Memory B cell (primary cell): ENCODE data around the gene TTC28.

Source experiments
- ATAC-seq: fragments of 150-1000 bp; cut with Tn5 transposase; 2 replicates; pipeline ENCODE4 v1.10.0; 2021; ENCODE audit warnings: low read depth, mild to moderate bottlenecking, moderate library complexity
- DNase-seq, 2 donors: peaks; one replicate each; pipeline ENCODE4 v3.0.0; 2022; ENCODE audit warnings: low spot score in 2 of 2
- H3K27ac Mint-ChIP-seq: one replicate; pipeline ENCODE4 v1.8.0; 2022; ENCODE audit warnings: mild to moderate bottlenecking, moderate library complexity, mixed read lengths
- H3K27me3 Mint-ChIP-seq: one replicate; pipeline ENCODE4 v1.8.0; 2022; ENCODE audit warnings: mixed read lengths
- H3K36me3 Mint-ChIP-seq: one replicate; pipeline ENCODE4 v1.8.0; 2022; ENCODE audit warnings: mild to moderate bottlenecking, mixed read lengths
- H3K4me1 Mint-ChIP-seq: one replicate; pipeline ENCODE4 v1.8.0; 2022; ENCODE audit warnings: mixed read lengths
- H3K4me3 Mint-ChIP-seq: one replicate; pipeline ENCODE4 v1.8.0; 2022; ENCODE audit warnings: mild to moderate bottlenecking, moderate library complexity, mixed read lengths
- H3K9me3 Mint-ChIP-seq: one replicate; pipeline ENCODE4 v1.8.0; 2022; ENCODE audit warnings: mixed read lengths

TTC28 gene

GRCh38 chr22:27959335-27960090 lies 720.1 kb downstream of the TTC28 start:
- no peaks in the 10 kb centered on the region for H3K27me3 Mint-ChIP-seq
- H3K4me1 Mint-ChIP-seq: no peaks in the 10 kb centered on the region
- H3K27ac Mint-ChIP-seq: no peak overlapping the region
- ATAC-seq (no peak), DNase-seq (no peak)
- H3K4me3 Mint-ChIP-seq: no peak overlapping the region
- no peaks in the 10 kb centered on the region for H3K9me3 Mint-ChIP-seq
- H3K36me3 Mint-ChIP-seq: peaks cover under 1% of the 10 kb centered on the region

GRCh38 chr22:27952779-27953178 lies 726.9 kb downstream of the TTC28 start:
- ATAC-seq: no peak

GRCh38 chr22:27952091-27952490 lies 727.5 kb downstream of the TTC28 start:
- DNase-seq: no peak
- no peaks in the 10 kb centered on the region for H3K27me3 Mint-ChIP-seq
- no peaks in the 10 kb centered on the region for H3K9me3 Mint-ChIP-seq
- no peaks in the 10 kb centered on the region for H3K4me1 Mint-ChIP-seq
- H3K27ac Mint-ChIP-seq: no peak overlapping the region
- peaks cover 13% of the 10 kb centered on the region for H3K36me3 Mint-ChIP-seq
- H3K4me3 Mint-ChIP-seq: no peak overlapping the region
- no peak for ATAC-seq

More at GRCh38 chr22:27952779-27953178, 726.9 kb downstream of the TTC28 start:
- H3K4me1 Mint-ChIP-seq: no peaks in the 10 kb centered on the region
- H3K27me3 Mint-ChIP-seq: no peaks in the 10 kb centered on the region
- H3K36me3 Mint-ChIP-seq: peaks cover 7% of the 10 kb centered on the region
- H3K4me3 Mint-ChIP-seq: no peak overlapping the region
- no peak for DNase-seq
- H3K27ac Mint-ChIP-seq: no peak overlapping the region
- no peaks in the 10 kb centered on the region for H3K9me3 Mint-ChIP-seq

DNA sequence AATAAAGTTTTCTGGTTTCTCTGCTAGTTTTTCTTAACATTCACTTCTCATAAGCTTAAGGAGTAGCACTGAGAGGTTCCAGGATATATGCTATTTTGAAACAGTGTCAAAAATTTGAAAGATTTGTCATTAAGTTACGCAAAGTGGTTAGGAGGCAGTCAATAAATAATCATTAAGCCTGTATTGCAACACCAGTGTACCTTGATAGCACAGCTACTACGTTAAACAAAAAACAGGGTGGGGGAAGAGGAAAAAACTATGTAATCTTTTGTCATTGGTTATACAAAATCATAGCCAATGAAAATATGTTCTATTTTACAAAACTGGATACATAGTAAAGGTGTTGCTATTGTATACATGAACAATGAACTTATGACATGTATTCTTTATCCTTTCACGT lies 730.2 kb downstream of the TTC28 start:
- no peak overlapping the region for H3K27ac Mint-ChIP-seq
- H3K4me3 Mint-ChIP-seq: no peak overlapping the region
- H3K36me3 Mint-ChIP-seq: peaks cover 18% of the 10 kb centered on the region
- no peaks in the 10 kb centered on the region for H3K27me3 Mint-ChIP-seq
- ATAC-seq (no peak), DNase-seq (no peak)
- H3K9me3 Mint-ChIP-seq: no peaks in the 10 kb centered on the region
- no peaks in the 10 kb centered on the region for H3K4me1 Mint-ChIP-seq

DNA sequence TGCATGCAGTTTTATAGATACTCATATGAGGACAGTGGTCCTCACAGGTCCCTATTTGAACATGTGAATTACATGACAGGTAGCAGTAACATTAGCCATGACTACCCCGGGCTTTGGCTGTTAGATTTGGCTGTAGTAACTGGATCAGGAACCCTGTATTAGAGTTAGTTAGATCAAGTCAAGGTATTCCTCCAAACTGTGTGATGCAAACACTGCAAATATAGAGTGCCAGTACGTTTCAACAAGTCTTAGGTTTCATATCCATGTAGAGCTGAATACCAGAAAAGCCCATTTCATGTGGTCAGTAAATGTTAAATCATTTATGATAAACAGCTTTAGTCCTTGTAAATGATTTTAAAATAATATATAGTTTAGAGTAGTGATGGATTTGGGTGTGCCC lies 731.1 kb downstream of the TTC28 start:
- H3K36me3 Mint-ChIP-seq: peaks cover 19% of the 10 kb centered on the region
- H3K27ac Mint-ChIP-seq: peak overlapping the region; percentile 10
- H3K27me3 Mint-ChIP-seq: no peaks in the 10 kb centered on the region
- ATAC-seq (no peak), DNase-seq (no peak)
- no peaks in the 10 kb centered on the region for H3K4me1 Mint-ChIP-seq
- no peaks in the 10 kb centered on the region for H3K9me3 Mint-ChIP-seq
- H3K4me3 Mint-ChIP-seq: no peak overlapping the region

GRCh38 chr22:27947448-27947847 lies 732.2 kb downstream of the TTC28 start:
- Mint-ChIP-seq H3K27me3 (no peaks in the 10 kb centered on the region), H3K9me3 (no peaks in the 10 kb centered on the region), H3K27ac (no peak overlapping the region), H3K4me1 (no peaks in the 10 kb centered on the region), H3K4me3 (no peak overlapping the region), H3K36me3 (peaks cover 19% of the 10 kb centered on the region)
- DNase-seq (no peak), ATAC-seq (no peak)

DNA sequence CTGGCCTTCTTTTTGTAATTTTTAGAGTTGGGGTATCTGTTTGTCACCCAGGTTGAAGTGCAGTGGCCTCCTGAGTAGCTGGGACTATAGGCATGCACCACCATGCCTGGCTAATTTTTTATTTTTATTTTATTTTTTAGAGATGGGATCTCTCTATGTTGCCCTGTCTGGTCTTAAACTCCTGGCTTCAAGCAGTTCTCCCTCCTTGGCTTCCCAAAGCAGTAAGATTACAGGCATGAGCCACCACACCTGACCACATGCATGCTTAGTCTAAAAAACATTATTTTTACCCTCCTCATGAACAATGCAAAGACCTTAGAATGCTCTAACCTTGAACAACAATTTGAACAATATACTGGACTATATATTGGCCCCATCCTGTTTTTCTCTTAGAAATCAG lies 738.5 kb downstream of the TTC28 start:
- H3K36me3 Mint-ChIP-seq: peaks cover 11% of the 10 kb centered on the region
- no peak overlapping the region for H3K4me3 Mint-ChIP-seq
- ATAC-seq (no peak), DNase-seq (no peak)
- no peak overlapping the region for H3K27ac Mint-ChIP-seq
- H3K4me1 Mint-ChIP-seq: peaks cover 5% of the 10 kb centered on the region
- no peaks in the 10 kb centered on the region for H3K9me3 Mint-ChIP-seq
- H3K27me3 Mint-ChIP-seq: no peaks in the 10 kb centered on the region

GRCh38 chr22:27937453-27937852 lies 742.2 kb downstream of the TTC28 start:
- DNase-seq: no peak
- no peaks in the 10 kb centered on the region for H3K27me3 Mint-ChIP-seq

DNA sequence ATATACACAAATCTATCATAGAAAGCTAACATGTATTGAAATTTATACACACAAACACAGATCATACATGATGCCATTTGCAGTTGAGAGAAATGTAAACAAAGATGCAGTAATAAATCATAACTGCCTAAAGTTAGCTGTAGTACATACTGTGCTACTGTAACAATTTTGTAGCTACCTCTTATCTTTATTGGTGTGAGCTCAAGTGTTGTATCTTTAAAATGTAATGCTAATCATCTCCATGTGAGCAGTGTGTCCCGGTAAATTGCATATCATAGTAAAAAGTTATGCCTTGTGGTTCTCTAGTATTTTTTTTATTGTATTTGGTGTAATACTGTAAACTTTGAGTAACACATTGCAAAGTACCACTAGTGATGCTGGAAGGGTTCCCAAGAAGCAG lies 743.7 kb downstream of the TTC28 start:
- ATAC-seq (no peak), DNase-seq (no peak)
- H3K27me3 Mint-ChIP-seq: no peaks in the 10 kb centered on the region
- no peak overlapping the region for H3K4me3 Mint-ChIP-seq
- H3K27ac Mint-ChIP-seq: no peak overlapping the region
- peaks cover 5% of the 10 kb centered on the region for H3K4me1 Mint-ChIP-seq
- peaks cover 11% of the 10 kb centered on the region for H3K36me3 Mint-ChIP-seq
- no peaks in the 10 kb centered on the region for H3K9me3 Mint-ChIP-seq

More at GRCh38 chr22:27937453-27937852, 742.2 kb downstream of the TTC28 start:
- H3K36me3 Mint-ChIP-seq: peaks cover 12% of the 10 kb centered on the region
- H3K4me1 Mint-ChIP-seq: peaks cover 5% of the 10 kb centered on the region
- no peaks in the 10 kb centered on the region for H3K9me3 Mint-ChIP-seq
- no peak overlapping the region for H3K27ac Mint-ChIP-seq
- no peak for ATAC-seq
- no peak overlapping the region for H3K4me3 Mint-ChIP-seq

- no peak for DNase-seq
- Mint-ChIP-seq H3K27me3 (no peaks in the 10 kb centered on the region), H3K4me3 (no peak overlapping the region), H3K9me3 (no peaks in the 10 kb centered on the region), H3K27ac (no peak overlapping the region), H3K4me1 (peaks cover 5% of the 10 kb centered on the region), H3K36me3 (peaks cover 11% of the 10 kb centered on the region)
- ATAC-seq: no peak
Measured at GRCh38 chr22:27934069-27934468, 745.6 kb downstream of the TTC28 start.

- Mint-ChIP-seq H3K9me3 (no peaks in the 10 kb centered on the region), H3K4me3 (no peak overlapping the region), H3K27me3 (no peaks in the 10 kb centered on the region), H3K27ac (no peak overlapping the region), H3K36me3 (peaks cover 9% of the 10 kb centered on the region), H3K4me1 (peaks cover 2% of the 10 kb centered on the region)
- no peak for DNase-seq
- no peak for ATAC-seq
Measured at GRCh38 chr22:27933186-27933983, 746.3 kb downstream of the TTC28 start.

DNA sequence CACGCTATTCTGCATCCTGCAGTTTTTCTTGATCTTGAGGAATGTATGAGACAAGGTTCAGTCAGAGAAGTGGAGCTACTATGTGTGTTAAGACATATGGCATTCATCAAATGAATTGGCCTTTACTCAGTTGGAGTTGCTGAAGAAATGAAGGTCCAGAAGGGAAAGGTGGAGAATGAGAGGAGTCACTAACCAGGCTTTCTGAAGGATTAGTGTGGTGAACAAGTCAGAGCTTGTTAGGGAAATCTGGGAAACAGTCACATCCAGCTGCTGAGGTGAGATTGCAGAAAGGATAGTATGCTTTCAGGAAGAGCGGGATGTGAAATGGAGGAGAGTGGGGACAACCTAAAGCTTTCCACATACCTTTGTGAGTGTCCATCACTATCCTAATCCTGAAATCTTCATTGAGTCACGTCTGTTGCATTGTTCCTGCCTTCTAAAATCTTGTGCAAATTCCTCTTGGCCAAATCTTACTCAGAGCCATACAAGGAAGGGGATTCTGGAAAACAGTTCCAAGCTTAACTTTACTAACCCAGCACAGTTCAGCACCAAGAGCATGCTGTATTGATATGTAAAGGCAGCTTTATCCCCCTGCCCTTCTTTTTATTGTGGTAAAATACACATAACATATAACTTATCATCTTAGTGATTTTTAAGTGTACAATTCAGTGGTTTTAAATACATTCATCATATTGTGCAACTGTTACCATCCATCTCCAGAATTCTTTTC lies 749.1 kb downstream of the TTC28 start:
- H3K27ac Mint-ChIP-seq: peak overlapping the region; percentile 1
- DNase-seq: no peak
- H3K36me3 Mint-ChIP-seq: peaks cover 5% of the 10 kb centered on the region
- no peak for ATAC-seq
- H3K27me3 Mint-ChIP-seq: no peaks in the 10 kb centered on the region
- H3K9me3 Mint-ChIP-seq: no peaks in the 10 kb centered on the region
- no peak overlapping the region for H3K4me3 Mint-ChIP-seq
- H3K4me1 Mint-ChIP-seq: peaks cover 2% of the 10 kb centered on the region
